Measurements from ENCODE around the gene C20orf204.

Gene C20orf204

GRCh38 chr20:64042054-64042781, 6.2 kb downstream of the C20orf204 start:
- DNase-seq, result no peak

- DNase-seq, result no peak
Observed at GRCh38 chr20:64043768-64044167, 7.8 kb downstream of the C20orf204 start.

- DNase-seq, result no peak
Observed at GRCh38 chr20:64044484-64045247, 8.7 kb downstream of the C20orf204 start.

- DNase-seq, result no peak
Observed at GRCh38 chr20:64045346-64046011, 9.5 kb downstream of the C20orf204 start.

- no peak for DNase-seq
Observed at GRCh38 chr20:64047046-64047389, 11.0 kb downstream of the C20orf204 start.

- DNase-seq, result no peak
Observed at GRCh38 chr20:64047968-64048401, 12.0 kb downstream of the C20orf204 start.

- DNase-seq, result no peak
Observed at GRCh38 chr20:64048402-64049044, 12.5 kb downstream of the C20orf204 start.

GRCh38 chr20:64049060-64049877, 13.3 kb downstream of the C20orf204 start, which contains the start of gene SOX18:
SOX18 (minus strand) TSS chr20:64049639; CDS start chr20:64049516, 123 bp downstream.
- no peak for DNase-seq

- no peak for DNase-seq
Observed at GRCh38 chr20:64049878-64050260, 13.9 kb downstream of the C20orf204 start.

GRCh38 chr20:64050261-64051032, 14.5 kb downstream of the C20orf204 start:
- DNase-seq, result no peak

- no peak for DNase-seq
Observed at GRCh38 chr20:64051033-64051452, 15.1 kb downstream of the C20orf204 start.

GRCh38 chr20:64051561-64052325, 15.8 kb downstream of the C20orf204 start:
- no peak for DNase-seq

GRCh38 chr20:64052326-64052722, 16.3 kb downstream of the C20orf204 start:
- no peak for DNase-seq

GRCh38 chr20:64052987-64053840, 17.2 kb downstream of the C20orf204 start:
- no peak for DNase-seq

GRCh38 chr20:64053841-64054661, 18.1 kb downstream of the C20orf204 start:
- no peak for DNase-seq

GRCh38 chr20:64055396-64055892, 19.5 kb downstream of the C20orf204 start:
- DNase-seq, result no peak

- no peak for DNase-seq
Observed at GRCh38 chr20:64055893-64056638, 20.1 kb downstream of the C20orf204 start.

- DNase-seq, result no peak
Observed at GRCh38 chr20:64056639-64056888, 20.6 kb downstream of the C20orf204 start.

Measured in cerebellar nuclear complex (tissue), 1 donor.